Measurements from ENCODE around the gene BBX.

GRCh38 chr3:107627962-107628542, 105.3 kb downstream of the BBX start:
- TF ChIP-seq, protein P1, sequence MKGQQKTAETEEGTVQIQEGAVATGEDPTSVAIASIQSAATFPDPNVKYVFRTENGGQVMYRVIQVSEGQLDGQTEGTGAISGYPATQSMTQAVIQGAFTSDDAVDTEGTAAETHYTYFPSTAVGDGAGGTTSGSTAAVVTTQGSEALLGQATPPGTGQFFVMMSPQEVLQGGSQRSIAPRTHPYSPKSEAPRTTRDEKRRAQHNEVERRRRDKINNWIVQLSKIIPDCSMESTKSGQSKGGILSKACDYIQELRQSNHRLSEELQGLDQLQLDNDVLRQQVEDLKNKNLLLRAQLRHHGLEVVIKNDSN (IDR thresholded peaks at IDR 0.05) = no peak
- TF ChIP-seq ZBTB7A (IDR thresholded peaks at IDR 0.05; ENCODE audit: low read depth) (no peak), CEBPB (IDR thresholded peaks at IDR 0.05) (no peak), EP300 (IDR thresholded peaks at IDR 0.05; ENCODE audit: borderline replicate concordance) (no peak), YY1 (IDR thresholded peaks at IDR 0.05; ENCODE audit: low read depth) (no peak), CREB1 (IDR thresholded peaks at IDR 0.05; ENCODE audit: low read depth) (no peak), FOXM1 (IDR thresholded peaks at IDR 0.05; ENCODE audit: borderline replicate concordance, low read depth) (no peak), NFIC (IDR thresholded peaks at IDR 0.05) (no peak), TCF12 (IDR thresholded peaks at IDR 0.05; ENCODE audit: low read depth) (no peak), TAF1 (IDR thresholded peaks at IDR 0.05; ENCODE audit: low read depth) (no peak)
- TF ChIP-seq, protein P2, sequence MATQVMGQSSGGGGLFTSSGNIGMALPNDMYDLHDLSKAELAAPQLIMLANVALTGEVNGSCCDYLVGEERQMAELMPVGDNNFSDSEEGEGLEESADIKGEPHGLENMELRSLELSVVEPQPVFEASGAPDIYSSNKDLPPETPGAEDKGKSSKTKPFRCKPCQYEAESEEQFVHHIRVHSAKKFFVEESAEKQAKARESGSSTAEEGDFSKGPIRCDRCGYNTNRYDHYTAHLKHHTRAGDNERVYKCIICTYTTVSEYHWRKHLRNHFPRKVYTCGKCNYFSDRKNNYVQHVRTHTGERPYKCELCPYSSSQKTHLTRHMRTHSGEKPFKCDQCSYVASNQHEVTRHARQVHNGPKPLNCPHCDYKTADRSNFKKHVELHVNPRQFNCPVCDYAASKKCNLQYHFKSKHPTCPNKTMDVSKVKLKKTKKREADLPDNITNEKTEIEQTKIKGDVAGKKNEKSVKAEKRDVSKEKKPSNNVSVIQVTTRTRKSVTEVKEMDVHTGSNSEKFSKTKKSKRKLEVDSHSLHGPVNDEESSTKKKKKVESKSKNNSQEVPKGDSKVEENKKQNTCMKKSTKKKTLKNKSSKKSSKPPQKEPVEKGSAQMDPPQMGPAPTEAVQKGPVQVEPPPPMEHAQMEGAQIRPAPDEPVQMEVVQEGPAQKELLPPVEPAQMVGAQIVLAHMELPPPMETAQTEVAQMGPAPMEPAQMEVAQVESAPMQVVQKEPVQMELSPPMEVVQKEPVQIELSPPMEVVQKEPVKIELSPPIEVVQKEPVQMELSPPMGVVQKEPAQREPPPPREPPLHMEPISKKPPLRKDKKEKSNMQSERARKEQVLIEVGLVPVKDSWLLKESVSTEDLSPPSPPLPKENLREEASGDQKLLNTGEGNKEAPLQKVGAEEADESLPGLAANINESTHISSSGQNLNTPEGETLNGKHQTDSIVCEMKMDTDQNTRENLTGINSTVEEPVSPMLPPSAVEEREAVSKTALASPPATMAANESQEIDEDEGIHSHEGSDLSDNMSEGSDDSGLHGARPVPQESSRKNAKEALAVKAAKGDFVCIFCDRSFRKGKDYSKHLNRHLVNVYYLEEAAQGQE (IDR thresholded peaks at IDR 0.05; ENCODE audit: low read depth) = no peak
- TF ChIP-seq, protein P3, sequence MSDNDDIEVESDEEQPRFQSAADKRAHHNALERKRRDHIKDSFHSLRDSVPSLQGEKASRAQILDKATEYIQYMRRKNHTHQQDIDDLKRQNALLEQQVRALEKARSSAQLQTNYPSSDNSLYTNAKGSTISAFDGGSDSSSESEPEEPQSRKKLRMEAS (IDR thresholded peaks at IDR 0.05) = no peak
